H1 (cell line): ENCODE results near the gene SLFN12L. TPM values are rescaled to one million over a fixed set of nuclear protein-coding genes. Genes with fewer than 3 reads are reported as not detected.

Experiments
- CHD7 ChIP-seq: fragments of 300-600 bp; sonication (generic); IDR thresholded peaks from 2 replicates; pipeline ENCODE4 v1.7.1; 2012; ENCODE audit warnings: low read length, moderate library complexity, mild to moderate bottlenecking, inconsistent platforms; ENCODE audit not compliant: insufficient replicate concordance
- polyA plus RNA-seq, 7 experiments: library from polyadenylated mRNA; depleted of rRNA in 3 of 7; stranded (reverse) in 5 of 7; unstranded in 2 of 7; fragments of >200 nt in 5 of 7; fragments of 200-250 nt in 2 of 7; gene quantifications; 1 replicate in 5 of 7; 2 replicates in 1 of 7; 4 replicates in 1 of 7; pipeline versions ENCODE4 v1.2.1 to v1.2.3, GENCODE V29; 2011 to 2013; ENCODE audit warnings: missing spikeins in 2 of 7, mixed read lengths in 2 of 7
- total RNA-seq: library from RNA; stranded (reverse); fragmentation: NEBNext Ultra II Directional; extraction: Animal tissue kit (Norgen Biotek cat#: 25700); gene quantifications from 2 replicates; pipeline ENCODE4 v1.2.1, GENCODE V29; 2021

Gene SLFN12L
- total and polyA plus RNA-seq, 2 of the 8 experiments (the other 6 are each of a cell fraction or from before 2014, with no cell fraction given), result not detected

- TF ChIP-seq CHD7, result no peak
These were observed 22.9 kb downstream of the SLFN12L start (continued) for GRCh38 chr17:35514564-35514963.
